ENCODE measurements around the gene TTPAL.
"Not testable (repeated sequence)": the region's sequence is repeated elsewhere in the genome, so short reads cannot be mapped to it uniquely, and the experiment has no call there.

Gene TTPAL

DNA sequence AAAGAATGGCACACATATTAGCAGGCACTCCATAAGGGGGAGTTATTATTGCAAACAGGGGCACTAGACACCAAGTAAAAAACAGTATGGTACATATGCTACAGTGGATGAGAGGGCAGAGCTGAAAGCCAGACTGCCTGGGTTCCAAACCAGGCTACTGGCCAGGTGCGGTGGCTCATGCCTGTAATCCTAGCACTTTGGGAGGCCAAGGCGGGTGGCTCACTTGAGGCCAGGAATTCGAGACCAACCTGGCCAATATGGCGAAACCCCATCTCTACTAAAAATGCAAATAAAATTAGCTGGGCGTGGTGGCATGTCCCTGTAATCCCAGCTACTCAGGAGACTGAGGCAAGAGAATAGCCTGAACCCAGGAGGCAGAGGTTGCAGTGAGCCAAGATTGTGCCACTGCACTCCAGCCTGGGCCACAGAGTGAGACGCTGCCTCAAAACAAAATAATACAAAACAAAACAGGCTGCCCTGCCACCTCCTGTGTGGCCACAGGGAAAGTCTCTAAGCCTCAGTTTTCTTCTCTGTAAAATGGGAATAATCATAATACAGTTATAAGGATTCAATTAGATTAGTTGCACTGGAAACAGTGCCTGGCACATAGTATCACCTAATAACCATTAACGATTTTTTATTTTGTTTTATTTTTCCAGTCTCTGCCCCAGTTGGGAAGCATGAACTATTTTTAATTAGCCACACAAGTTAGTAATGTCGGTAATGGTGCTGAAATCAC, 7.5 kb upstream of the TTPAL start:
- no peak for DNase-seq (ENCODE audit: low read depth in 2 of 2)

DNA sequence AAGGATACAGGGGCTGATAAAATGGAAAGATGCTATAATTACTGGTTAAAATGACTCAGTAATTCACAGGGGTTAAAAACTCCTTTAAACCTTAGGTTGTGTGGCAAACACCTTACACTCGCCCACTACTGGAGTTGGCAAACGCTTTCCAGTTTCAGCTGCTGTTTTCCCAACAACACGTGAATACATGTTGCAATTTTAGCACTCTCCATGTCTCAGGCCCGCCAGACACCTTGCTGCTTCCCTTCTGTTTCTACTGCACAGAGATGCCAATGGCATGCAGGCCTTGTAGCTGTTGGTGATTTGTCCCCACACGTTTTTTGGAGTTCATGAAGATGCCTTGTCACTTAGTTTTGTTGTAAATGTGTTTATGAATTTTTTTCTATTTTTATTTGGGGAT, 5.3 kb upstream of the TTPAL start:
- no peak for DNase-seq (ENCODE audit: low read depth in 2 of 2)

DNA sequence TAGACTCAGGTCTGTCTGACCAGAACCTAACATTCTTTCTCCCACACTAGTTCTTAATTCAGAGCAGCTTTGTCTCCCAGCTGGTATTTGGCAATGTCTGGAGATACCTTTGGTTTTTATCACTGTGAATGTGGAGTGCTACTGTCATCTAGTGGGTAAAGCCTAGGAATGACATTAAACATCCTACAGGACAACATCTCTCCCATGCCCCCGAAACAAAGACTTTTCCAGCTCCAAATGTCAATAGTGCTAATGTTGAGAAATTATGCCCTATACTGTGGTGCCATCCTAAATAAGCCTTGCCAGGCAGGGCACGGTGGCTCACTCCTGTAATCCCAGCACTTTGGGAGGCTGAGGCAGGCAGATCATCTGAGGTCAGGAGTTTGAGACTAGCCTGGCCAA, 4.2 kb upstream of the TTPAL start:
- no peak for DNase-seq (ENCODE audit: low read depth in 2 of 2)

DNA sequence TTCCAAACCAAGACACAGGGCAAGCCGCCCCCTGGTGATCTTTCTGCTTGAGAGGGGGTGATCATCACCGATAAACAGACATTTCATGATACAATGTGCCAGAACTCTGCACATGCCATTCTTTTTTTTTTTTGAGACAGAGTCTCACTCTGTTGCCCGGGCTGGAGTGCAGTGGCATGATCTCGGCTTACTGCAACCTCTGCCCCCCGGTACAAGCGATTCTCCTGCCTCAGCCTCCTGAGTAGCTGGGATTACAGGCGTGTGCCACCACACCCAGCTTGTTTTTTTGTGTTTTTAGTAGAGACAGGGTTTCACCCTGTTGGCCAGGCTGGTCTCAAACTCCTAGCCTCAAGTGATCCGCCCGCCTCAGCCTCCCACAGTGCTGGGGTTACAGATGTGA, 3.4 kb upstream of the TTPAL start:
- DNase-seq (ENCODE audit: low read depth in 2 of 2) = not testable (repeated sequence)

DNA sequence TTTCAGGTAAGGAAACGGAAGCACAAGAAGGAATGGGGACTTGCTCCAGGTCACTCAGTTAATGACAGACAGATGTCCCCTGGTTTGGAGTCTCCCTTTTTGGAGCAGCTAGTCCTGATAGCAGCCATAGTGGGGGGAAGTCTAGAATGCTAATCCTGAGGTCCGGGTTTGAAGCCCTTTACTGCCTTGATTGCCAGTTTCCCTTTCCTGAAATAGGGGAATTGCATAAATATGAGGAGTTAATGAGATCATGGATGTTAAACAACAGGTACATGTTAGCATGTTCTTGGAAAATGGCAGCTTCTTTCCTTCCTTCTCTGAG, 341 bp upstream of the TTPAL start:
- no peak for DNase-seq (ENCODE audit: low read depth in 2 of 2)

DNA sequence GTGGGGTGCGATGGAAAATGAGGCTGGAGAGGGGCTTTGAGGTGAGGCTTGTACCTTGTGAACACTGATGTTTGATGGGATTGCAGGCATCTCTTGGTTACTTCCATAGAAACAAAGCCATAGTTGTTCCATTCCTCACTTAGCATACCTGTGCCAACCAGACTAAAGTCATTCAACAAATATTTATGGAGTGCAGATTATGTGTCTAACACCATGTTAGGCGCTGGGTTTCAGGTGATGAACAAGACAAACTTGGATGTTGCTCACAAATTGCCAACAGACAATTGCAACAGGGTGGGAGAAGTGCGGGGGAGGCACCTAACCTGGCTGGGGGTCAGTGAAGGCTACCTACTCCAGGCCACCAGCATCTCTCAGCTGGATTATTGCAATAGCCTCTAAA, 1.5 kb downstream of the TTPAL start:
- no peak for DNase-seq (ENCODE audit: low read depth in 2 of 2)

DNA sequence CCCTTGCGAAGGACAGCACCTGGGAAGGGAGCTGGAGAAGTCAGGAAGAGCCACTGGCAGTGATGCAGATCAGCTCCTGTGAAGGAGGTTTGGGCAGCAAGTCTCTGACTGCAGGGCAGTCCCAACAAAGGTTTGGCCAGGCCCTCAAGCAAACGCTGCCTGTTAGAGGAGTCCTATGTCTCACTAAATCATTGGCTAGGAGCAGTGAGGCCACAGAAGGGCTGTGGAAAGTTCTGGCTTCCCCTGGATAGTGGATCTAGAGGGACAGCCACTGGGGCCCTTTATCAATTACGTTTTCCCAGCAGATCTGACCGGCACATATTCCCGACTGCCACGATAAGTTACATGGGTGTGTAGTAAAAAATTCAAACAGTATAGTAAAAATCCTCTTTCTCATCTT, 2.5 kb downstream of the TTPAL start:
- no peak for DNase-seq (ENCODE audit: low read depth in 2 of 2)

DNA sequence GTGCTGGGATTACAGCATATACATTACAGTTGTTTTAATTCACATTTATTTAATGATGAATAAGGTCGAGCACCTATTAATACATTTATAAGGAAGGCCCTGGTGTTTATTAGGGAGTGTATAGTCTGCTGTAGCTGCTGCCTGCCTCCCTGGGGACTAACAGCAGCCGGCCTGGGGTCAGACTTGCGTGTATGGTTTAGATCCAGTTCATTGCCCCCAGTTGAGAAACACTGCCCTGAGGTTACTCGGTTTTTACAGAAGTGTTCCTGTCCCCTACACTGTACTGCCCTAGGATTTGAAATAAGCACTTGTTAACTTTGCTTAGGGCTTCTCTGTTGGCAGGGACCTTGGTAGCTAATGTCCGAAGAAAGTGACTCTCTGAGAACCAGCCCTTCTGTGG, 4.0 kb downstream of the TTPAL start:
- no peak for DNase-seq (ENCODE audit: low read depth in 2 of 2)

DNA sequence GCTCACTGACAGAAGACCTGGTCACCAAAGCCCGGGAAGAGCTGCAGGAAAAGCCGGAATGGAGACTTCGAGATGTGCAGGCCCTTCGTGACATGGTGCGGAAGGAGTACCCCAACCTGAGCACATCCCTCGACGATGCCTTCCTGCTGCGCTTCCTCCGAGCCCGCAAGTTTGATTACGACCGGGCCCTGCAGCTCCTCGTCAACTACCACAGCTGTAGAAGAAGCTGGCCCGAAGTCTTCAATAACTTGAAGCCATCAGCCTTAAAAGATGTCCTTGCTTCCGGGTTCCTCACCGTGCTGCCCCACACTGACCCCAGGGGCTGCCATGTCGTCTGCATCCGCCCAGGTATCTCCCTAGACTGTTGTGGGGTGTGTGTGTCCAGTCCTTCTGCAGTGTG, 4.4 kb downstream of the TTPAL start:
- no peak for DNase-seq (ENCODE audit: low read depth in 2 of 2)

DNA sequence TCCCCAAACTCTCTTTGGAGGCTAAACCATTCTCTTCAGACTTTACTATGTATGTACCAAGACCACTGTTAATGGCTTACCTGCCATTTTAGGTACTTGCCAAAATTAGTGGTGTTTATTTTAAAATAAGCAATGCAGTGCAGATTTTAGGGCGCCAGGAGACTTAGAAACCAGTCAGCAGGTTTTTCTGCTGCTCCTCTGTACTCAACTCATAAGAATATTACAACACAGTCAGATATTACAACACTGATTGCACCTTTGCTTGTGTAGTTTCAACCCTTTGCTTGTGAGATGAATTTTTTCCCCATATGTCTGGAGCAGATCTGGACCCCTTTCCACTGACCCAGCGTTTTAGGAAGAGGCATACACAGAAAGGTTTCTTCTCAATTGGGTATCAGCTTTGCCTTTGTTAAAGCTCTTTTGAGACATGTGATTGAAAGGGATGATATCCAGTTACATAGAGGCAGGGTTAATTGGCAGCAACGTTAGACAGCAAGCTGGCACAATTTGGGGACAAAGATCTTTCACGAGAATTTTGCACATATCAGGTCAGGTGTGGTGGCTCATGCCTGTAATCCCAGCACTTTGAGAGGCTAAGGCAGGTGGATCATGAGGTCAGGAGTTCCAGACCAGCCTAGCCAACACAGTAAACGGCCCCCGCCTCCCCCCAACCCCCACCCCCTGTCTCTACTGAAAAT, 6.2 kb downstream of the TTPAL start:
- DNase-seq (ENCODE audit: low read depth in 2 of 2) = no peak

DNA sequence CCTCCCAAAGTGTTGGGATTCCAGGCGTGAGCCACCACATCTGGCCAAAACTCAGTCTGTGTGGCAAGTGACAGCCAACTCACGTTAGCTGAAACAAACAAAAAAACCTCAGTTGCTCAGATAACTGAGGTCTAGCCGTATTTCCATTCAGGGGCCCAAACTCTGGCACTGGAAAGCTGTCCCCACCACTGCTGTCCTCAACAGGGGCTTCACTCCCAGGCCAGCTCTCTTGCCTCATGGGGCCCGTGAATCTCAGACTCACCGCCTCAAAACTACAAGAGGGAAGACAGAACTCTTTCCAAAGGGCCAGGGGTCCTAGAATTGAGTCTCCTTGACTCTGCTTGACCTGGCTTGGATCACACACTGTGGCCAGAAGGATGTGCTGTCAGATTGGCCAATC, 7.4 kb downstream of the TTPAL start:
- DNase-seq (ENCODE audit: low read depth in 2 of 2) = no peak

DNA sequence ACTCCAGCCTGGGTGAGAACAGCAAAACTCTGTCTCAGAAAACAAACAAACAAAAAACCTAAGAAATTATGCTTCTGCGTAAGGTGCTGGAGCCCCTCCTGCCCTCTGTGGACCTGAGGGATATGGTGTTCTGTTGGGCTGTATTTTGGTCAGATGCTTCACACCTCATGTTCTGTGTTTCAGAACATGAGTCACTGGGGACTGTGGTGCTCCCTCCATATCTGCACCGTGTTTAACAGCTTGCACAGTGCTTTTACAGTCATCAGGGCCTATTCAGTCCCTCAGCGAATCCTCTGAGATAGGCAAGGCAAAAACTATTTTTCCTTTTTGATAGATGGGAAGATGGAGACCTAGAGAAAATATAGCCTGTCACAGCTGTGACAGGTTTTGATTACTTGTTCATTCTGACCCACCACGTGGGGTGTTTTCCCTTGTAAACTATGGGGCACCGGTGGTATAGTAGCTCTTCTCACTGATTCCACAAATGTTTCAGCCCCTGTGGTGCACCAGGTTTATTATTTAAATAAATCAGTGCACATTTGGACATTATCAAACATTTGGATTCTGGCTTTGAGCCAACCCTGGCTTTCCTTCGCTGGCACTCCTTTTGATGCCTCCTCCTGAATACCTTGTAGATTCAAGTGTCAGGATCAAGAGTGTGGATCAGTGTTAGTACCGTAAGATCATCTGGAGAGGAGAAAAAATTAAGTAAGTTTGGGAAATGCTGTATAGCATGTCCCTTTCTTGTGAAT, 9.6 kb downstream of the TTPAL start:
- no peak for DNase-seq (ENCODE audit: low read depth in 2 of 2)

DNA sequence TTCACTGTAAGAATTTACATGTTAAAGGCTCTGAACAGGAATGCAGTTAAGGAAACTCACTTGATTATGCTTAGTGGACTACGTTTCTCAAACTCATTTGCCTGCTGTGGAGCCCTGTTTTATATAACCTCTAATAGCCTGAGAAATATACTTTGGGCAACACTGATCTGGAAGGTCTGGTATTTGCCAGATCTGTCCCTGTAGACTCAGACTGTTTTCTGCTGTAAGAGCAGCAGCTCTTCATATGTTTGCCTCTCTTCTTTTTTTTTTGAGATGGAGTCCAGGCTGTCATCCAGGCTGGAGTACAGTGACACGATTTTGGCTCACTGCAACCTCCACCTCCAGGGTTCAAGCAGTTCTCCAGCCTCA, 10.1 kb downstream of the TTPAL start:
- DNase-seq (ENCODE audit: low read depth in 2 of 2) = no peak

DNA sequence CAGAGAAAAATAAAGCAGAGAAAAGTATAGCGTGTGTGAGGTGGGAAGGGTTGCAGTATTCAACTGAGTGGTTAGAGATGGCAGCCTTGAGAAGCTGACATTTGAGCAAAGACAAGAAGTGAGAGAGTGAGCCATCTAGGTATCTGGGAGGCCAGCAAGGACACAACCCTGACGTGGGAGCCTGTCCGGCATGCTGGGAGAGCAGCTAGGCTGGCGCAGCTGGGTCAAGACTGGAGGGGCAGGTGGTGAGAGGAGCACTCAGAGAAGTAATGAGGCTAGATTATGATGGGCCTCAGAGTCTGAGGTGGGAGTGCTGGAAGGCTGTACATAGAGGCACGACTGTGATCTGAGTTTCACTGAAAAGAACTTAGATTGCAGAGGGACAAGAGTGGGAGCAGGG, 12.9 kb downstream of the TTPAL start:
- no peak for DNase-seq (ENCODE audit: low read depth in 2 of 2)

DNA sequence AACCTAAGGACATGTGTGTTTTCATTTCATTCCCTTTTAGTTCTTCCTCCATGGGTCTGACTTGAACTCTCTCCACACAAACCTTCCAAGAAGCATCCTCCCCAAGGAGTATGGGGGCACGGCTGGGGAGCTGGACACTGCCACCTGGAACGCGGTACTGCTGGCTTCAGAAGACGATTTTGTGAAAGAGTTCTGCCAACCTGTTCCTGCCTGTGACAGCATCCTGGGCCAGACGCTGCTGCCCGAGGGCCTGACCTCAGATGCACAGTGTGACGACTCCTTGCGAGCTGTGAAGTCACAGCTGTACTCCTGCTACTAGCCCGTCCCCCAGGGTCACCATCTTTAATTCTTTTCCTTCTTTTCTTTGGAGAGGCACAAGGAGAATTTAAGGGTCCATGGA, 13.5 kb downstream of the TTPAL start:
- DNase-seq (ENCODE audit: low read depth in 2 of 2) = no peak

DNA sequence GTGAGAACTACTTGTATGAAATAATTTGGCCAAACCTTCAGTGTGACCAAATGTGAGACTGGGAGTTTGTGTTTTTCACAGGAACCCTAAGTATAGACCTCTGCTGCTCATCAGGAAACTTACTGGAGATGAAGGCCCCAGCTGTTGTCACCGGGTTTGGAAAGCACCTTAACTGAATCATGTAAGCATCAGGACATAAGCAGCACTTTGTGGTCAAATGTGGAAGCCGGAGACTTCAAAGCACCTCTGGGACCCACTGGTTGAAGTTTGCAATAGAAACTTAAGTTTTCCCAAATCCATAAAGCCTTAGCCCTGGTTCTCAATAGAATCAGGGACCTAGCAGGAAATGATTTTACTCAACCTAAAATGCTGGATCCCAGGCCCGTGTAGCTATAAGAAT, 14.3 kb downstream of the TTPAL start:
- no peak for DNase-seq (ENCODE audit: low read depth in 2 of 2)

DNA sequence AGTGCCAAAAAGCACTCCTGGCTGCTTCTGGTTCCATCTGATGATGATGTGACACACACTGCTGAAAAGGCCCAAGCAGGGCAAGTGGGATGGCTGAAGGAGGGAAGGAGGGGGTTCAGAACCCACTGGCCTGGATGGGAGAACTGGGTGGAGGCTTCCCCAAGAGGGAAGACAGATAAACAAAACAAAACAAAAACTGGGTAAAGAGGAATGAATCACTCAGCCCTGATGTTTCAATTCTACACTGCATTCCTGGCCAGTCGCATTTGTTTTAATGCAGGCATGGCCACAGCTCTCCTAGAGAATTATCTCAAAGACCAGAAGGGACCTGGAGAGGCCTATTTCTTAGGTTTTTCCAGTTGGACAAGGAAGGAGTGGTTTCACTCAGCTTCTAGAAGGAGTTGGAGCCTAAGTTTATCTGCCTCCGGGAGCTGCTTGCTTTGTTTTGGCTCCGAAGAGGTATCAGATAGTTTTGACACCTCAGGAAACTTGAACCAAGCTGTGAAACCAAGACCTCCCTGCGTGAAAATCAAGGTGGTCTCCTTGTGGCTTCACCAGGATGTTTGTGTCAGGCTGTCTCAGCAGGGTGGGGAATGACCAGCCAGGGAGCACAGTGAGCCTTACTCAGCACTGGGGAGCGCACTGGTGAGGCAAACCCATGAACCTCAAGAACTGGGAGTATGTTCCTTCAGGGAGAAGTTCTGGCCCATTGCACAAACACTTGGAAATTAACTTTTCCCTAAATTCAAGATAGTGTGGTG, 16.1 kb downstream of the TTPAL start:
- no peak for DNase-seq (ENCODE audit: low read depth in 2 of 2)

DNA sequence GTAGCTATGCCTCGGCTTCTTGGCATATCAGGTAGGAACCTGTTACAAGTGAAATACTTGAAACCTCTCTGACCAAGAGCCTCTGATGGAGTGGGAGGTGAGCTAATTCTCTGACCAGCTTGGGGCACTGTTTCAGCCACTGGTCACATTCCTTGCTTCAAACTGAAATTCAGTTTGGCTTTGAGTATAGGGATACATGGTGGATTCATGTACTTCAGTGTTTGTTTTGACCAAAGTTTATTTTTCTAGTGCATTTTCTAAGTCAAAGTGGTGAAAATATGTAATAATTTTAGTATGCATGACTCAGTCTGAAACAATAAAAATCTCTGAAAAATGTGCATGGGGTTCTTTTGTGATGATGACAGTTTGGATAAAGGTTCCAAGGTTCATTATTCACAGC, 18.6 kb downstream of the TTPAL start:
- DNase-seq (ENCODE audit: low read depth in 2 of 2) = no peak

DNA sequence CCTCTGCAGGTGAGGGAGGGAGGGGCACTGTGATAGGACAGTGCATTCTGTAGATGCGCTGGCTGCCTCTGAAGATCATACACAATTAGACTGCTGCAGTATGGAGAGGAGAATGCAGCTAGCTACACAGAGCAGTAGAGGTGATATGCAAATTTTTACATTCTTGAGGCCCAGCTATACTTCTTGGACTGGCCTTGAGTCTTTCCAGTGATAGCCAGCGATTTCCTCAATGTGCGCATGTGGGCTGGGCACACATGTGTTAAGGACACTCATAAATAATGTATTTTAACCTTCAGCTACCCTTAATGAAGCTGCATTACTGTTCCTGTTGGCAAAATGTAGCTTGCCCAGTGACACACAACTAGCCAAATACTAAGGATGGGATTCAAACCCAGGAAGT, 19.0 kb downstream of the TTPAL start:
- no peak for DNase-seq (ENCODE audit: low read depth in 2 of 2)

DNA sequence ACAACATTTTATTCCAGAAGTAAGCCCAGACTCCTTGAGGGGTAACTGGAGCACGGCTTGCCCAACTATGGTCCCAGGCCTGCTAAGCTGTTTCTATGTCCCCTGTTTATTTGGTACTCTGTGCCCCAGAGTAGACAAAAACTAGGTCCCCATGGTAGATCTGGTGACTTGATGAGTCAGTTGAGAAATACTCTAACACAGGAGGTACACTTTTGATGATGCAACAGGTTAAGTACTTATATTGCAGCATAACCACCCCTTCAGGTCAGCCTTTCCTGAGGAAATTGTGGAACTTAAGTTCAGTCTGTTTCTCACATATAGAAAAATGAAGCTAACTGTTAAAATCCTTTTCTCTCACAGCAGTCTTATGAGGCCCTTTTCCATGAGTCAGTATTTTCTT, 19.6 kb downstream of the TTPAL start:
- DNase-seq (ENCODE audit: low read depth in 2 of 2) = no peak

DNA sequence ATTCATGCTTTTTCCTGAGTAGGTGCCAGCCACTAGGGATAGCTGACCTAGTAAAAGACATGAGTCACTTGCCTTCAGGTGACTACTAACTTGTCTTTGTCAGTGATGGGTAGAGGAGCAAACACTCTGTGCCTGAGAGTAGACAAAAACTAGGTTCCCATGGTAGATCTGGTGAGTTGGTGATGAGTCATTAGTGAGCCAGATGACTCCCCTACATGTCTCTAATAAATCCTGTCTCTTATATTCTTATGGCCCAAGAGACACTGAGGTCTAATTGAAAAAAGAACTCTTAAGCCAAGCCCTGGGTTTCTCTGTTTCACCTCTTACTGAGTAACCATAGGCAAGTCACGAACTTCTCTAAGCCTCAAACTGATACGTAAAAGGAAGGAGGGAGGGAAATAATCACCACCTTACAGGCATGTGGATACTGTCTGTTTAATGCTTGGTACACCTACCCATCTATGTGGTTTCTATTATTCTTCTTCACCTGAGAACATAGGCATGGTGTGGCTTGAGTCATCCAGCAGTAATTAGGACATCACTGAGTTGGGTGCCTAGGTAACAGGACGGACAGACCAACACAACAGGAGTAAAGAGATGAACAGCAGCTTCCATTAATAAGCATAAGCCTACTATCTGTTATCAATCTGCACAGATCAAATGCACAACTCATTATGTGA, 20.3 kb downstream of the TTPAL start:
- DNase-seq (ENCODE audit: low read depth in 2 of 2) = no peak

DNA sequence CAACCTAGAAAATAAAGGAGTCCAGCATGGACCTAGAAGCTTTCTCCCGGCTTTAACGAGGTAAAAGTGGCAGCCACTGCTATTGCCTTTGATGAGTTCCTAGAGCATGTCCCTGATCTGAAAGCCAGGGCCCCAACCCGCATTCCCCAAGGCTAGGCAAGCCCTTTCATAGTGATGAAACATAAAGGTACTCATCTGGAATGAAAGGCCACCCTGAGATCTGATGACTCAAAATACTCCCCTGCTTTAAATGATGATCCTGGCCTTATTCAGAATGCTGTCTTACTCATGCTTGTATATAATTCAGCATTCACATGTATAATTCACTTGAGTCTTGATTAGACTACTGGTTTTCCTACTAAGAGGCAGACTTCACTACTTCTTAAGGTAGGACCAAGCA, 21.3 kb downstream of the TTPAL start:
- DNase-seq (ENCODE audit: low read depth in 2 of 2) = no peak

All from stimulated activated CD8-positive, alpha-beta memory T cell treated with anti-CD3 and anti-CD28 coated beads, Interleukin-15, amount 100 ng/mL, for 4 hours (primary cell).